SK-N-SH (cell line): ENCODE data around the gene EMC7.

Experiments
- CTCF ChIP-seq: fragments of 200-600 bp; sonication (generic); IDR thresholded peaks from 2 replicates; pipeline ENCODE4 v1.6.1; 2017; ENCODE audit warnings: antibody characterized with exemption, mild to moderate bottlenecking, moderate library complexity
- ELF1 ChIP-seq: IDR thresholded peaks from 2 replicates; pipeline ENCODE4 v1.4.0; 2012
- EP300 ChIP-seq, 2 experiments: IDR thresholded peaks; 2 replicates each; pipeline versions ENCODE4 v1.4.0 to v1.6.1; 2012; ENCODE audit warnings: borderline replicate concordance in 1 of 2, low read depth in 1 of 2, low read length in 1 of 2
- EZH2phosphoT487 ChIP-seq: fragments of 200-600 bp; sonication (generic); IDR thresholded peaks from 2 replicates; pipeline ENCODE4 v1.6.1; 2017; ENCODE audit warnings: low read depth, mixed run types, mild to moderate bottlenecking, antibody characterized with exemption, moderate library complexity, borderline replicate concordance
- FOXM1 ChIP-seq: IDR thresholded peaks from 2 replicates; pipeline ENCODE4 v1.4.0; 2012; ENCODE audit warnings: low read depth, mild to moderate bottlenecking
- MAX ChIP-seq: IDR thresholded peaks from 2 replicates; pipeline ENCODE4 v1.4.0; 2012; ENCODE audit warnings: low read depth
- MXI1 ChIP-seq: IDR thresholded peaks from 2 replicates; pipeline ENCODE4 v1.6.1; 2012; ENCODE audit warnings: mild to moderate bottlenecking, low read depth, low read length, improper control_type of control experiment
- POLR2AphosphoS5 ChIP-seq: IDR thresholded peaks from 2 replicates; pipeline ENCODE4 v1.6.1; 2012; ENCODE audit warnings: low read depth, low read length
- SMC3 ChIP-seq: IDR thresholded peaks from 2 replicates; pipeline ENCODE4 v1.6.1; 2012; ENCODE audit warnings: low read depth, low read length, improper control_type of control experiment
- TAF1 ChIP-seq: IDR thresholded peaks from 2 replicates; pipeline ENCODE4 v1.6.1; 2012; ENCODE audit warnings: low read depth, mild to moderate bottlenecking, low read length, moderate library complexity, borderline replicate concordance
- TEAD4 ChIP-seq: IDR thresholded peaks from 2 replicates; pipeline ENCODE4 v1.4.0; 2012; ENCODE audit warnings: mild to moderate bottlenecking, borderline replicate concordance; ENCODE audit not compliant: insufficient read depth
- TF ChIP-seq, protein P1 (sequence below): fragments of 150-350 bp; IDR thresholded peaks from 2 replicates; pipeline ENCODE4 v1.6.1; 2017; ENCODE audit warnings: antibody characterized with exemption, low read length, low read depth, borderline replicate concordance

DNA sequence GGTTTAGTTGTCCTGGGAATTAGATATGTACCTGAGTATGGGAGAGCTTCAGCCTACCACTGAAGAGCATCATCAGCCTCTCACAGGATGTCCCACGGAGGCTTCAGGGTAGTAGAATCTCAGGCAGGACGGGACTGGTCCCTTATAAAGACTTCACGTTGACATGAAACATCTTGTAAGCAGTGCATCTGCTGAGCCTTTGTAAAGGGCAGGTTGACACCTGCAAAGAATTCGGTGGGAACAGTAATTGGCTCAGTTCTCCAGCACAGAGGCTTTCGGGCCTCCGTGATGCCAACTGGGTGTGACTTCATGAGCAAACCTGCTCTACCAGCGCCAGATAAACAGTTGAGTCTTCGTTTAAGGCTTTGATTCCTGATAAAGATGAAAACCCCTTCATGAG lies 35.7 kb downstream of the EMC7 start:
- TF ChIP-seq POLR2AphosphoS5 (no peak), CTCF (no peak), EP300 (IDR thresholded peaks at IDR 0.05; ENCODE audit: borderline replicate concordance in 1 of 2, low read depth in 1 of 2, low read length in 1 of 2) (no peak), TAF1 (no peak), MAX (no peak), EZH2phosphoT487 (no peak), TEAD4 (no peak), MXI1 (no peak), ELF1 (no peak), FOXM1 (no peak), SMC3 (no peak)
- TF ChIP-seq, protein P1, sequence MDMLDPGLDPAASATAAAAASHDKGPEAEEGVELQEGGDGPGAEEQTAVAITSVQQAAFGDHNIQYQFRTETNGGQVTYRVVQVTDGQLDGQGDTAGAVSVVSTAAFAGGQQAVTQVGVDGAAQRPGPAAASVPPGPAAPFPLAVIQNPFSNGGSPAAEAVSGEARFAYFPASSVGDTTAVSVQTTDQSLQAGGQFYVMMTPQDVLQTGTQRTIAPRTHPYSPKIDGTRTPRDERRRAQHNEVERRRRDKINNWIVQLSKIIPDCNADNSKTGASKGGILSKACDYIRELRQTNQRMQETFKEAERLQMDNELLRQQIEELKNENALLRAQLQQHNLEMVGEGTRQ, result no peak
